Cardiac muscle cell (in vitro differentiated cells and primary cell): ENCODE results near the gene IFNA6. TPM values are rescaled to one million over a fixed set of nuclear protein-coding genes. Genes with fewer than 3 reads are reported as not detected.

ENCODE experiments used
- DNase-seq, 2 donors: peaks; one replicate each; pipeline versions ENCODE4 v3.0.0 to v3.0.0-alpha.2; 2010 to 2017; ENCODE audit warnings: low read depth in 1 of 2, low spot score in 1 of 2
- H3K27ac ChIP-seq: fragments of 200-600 bp; sonication (generic); 2 replicates; pipeline ENCODE4 v1.5.1; 2016
- H3K27me3 ChIP-seq: fragments of 200-600 bp; sonication (generic); 2 replicates; pipeline ENCODE4 v1.6.0; 2016; ENCODE audit warnings: control low read depth
- H3K36me3 ChIP-seq: fragments of 200-600 bp; sonication (generic); 2 replicates; pipeline ENCODE4 v1.5.1; 2016; ENCODE audit warnings: control low read depth
- H3K4me1 ChIP-seq: fragments of 200-600 bp; sonication (generic); 2 replicates; pipeline ENCODE4 v1.8.1; 2017; ENCODE audit warnings: low read depth, mild to moderate bottlenecking, mixed run types
- H3K4me3 ChIP-seq: fragments of 200-600 bp; sonication (generic); 2 replicates; pipeline ENCODE4 v1.5.1; 2016; ENCODE audit warnings: mild to moderate bottlenecking
- H3K9me3 ChIP-seq: fragments of 200-600 bp; sonication (generic); 2 replicates; pipeline ENCODE4 v1.5.1; 2017; ENCODE audit warnings: low read depth, mild to moderate bottlenecking, control low read depth
- CTCF ChIP-seq: IDR thresholded peaks from 2 replicates; pipeline ENCODE4 v1.5.1; 2012; ENCODE audit warnings: low read depth, mild to moderate bottlenecking, low read length
- polyA plus RNA-seq: library from polyadenylated mRNA; unstranded; fragments of >200 nt; fragmentation: Nextera tagmentation; extraction: Ambion mirVana; gene quantifications from 2 replicates; pipeline ENCODE4 v1.2.1, GENCODE V29; 2016
- total RNA-seq: library from RNA; depleted of rRNA; stranded (reverse); fragments of >200 nt; gene quantifications from 2 replicates; pipeline ENCODE4 v1.2.3, GENCODE V29; 2016

The IFNA6 gene
- total RNA-seq (not detected in 2 replicates), polyA plus RNA-seq (not detected in 2 replicates)

GRCh38 chr9:21350787-21351186 lies at the start of gene IFNA6:
Gene IFNA6, minus strand, starts transcription at chr9:21350887. Its CDS starts 0 bp downstream, at chr9:21350887.
- Histone ChIP-seq H3K4me3 (no peak within 1 kb of the TSS), H3K4me1 (no peaks in the 10 kb centered on the region), H3K27me3 (no peaks in the 10 kb centered on the region), H3K27ac (no peak within 1 kb of the TSS), H3K9me3 (no peaks in the 10 kb centered on the region), H3K36me3 (no peaks in the 10 kb centered on the region)
- no peak for DNase-seq
- TF ChIP-seq CTCF: no peak

DNA sequence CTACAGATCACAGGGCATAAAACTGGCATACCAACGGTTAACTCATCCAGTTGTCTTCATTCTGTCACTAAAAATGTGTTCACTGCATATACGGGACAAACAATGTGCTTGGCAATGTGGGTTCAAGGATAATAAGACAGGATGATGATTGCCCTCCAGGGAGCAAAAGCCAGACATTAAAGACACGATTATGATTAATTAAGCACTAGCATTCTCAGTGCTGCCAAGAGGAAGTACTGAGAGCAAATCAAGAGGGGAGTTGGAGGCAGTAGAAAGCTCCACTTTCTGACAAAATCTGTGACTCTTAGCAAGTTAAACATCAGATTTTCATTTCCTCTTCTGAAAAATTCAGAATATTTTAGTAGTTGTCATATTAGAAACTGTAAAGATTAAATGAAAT lies 49.3 kb upstream of the IFNA6 start:
- no peaks in the 10 kb centered on the region for H3K4me1 ChIP-seq
- DNase-seq: no peak
- no peaks in the 10 kb centered on the region for H3K36me3 ChIP-seq
- no peaks in the 10 kb centered on the region for H3K9me3 ChIP-seq
- peaks cover 85% of the 10 kb centered on the region for H3K27me3 ChIP-seq
- H3K4me3 ChIP-seq: no peak overlapping the region
- TF ChIP-seq CTCF: no peak
- no peak overlapping the region for H3K27ac ChIP-seq

- H3K27ac ChIP-seq: no peak overlapping the region
- TF ChIP-seq CTCF: no peak
- no peak for DNase-seq
- no peak overlapping the region for H3K4me3 ChIP-seq
- H3K9me3 ChIP-seq: no peaks in the 10 kb centered on the region
- H3K4me1 ChIP-seq: no peaks in the 10 kb centered on the region
- no peaks in the 10 kb centered on the region for H3K36me3 ChIP-seq
- peaks cover 87% of the 10 kb centered on the region for H3K27me3 ChIP-seq
Measured at GRCh38 chr9:21398955-21399489, 48.3 kb upstream of the IFNA6 start.

DNA sequence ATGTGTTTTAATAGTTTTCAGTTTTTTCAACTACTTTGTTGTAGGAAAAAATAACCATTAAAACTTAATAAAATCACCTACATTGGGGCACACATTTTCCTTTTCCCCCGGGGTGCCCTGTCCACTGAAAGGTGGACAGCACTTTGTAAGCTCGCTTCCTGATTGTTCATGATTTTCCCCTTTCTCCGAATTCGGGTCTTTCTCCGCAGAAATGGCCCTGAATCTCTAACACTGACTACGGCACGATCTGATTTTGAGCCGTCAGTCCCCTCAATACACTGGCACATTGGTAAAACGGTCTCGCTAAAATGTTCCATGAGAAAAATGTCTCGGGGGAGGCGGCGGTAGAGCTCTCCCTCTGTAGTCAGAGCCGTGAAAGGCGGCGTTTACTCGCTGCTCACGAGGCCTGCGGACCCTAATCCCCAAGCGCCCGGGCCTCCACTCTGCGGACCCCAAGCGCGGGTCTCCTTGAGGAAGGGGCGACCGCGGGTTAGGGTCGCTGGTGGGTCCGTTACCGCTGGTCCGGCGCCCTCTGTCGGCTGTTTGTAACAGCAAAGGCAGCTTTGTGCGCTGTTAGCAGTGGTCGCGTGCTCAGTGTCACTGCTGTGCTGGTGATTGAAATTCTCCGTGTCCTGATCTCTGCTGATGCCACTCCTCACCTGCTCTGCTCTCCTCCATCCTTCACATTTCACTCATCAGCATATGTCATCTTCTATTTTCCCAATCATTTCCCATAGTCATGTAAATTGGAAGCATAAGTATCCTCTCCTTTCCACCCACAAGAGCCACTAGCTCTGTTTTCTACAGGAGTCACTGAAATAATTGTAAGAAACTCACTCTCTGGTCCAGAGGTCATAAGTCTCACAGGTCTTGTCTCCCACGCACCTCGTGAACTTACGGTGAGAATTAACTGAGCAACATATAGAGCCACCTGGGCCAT lies 45.4 kb upstream of the IFNA6 start:
- TF ChIP-seq CTCF: peak; percentile 85
- peaks cover 61% of the 10 kb centered on the region for H3K27me3 ChIP-seq
- no peak overlapping the region for H3K27ac ChIP-seq
- H3K4me3 ChIP-seq: peak overlapping the region; percentile 34
- no peaks in the 10 kb centered on the region for H3K9me3 ChIP-seq
- no peaks in the 10 kb centered on the region for H3K36me3 ChIP-seq
- no peaks in the 10 kb centered on the region for H3K4me1 ChIP-seq
- DNase-seq: peak; percentile 31 to 81

DNA sequence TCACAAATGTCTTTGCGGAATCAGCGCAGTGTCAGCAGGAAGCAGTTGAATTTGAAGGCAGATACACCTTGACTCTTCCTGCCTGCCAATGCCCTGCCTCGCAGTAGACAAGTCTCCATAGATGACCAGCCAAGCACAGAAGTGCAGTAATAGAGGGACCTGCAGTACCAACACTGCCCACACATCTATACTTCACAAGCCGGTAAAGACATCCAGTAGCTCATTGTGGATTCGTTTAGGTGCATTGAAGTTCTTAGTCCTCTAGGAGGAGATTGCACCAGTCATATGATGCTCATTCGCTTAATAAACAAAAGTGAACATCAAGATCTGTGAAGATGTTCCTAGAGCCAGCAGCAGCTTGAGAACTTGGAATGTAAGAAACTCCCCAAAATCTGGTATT lies 41.6 kb upstream of the IFNA6 start:
- peak in 1 of 2 donors; percentile 19 for DNase-seq
- H3K27me3 ChIP-seq: peaks cover 36% of the 10 kb centered on the region
- H3K27ac ChIP-seq: no peak overlapping the region
- H3K4me3 ChIP-seq: no peak overlapping the region
- no peaks in the 10 kb centered on the region for H3K4me1 ChIP-seq
- no peaks in the 10 kb centered on the region for H3K9me3 ChIP-seq
- H3K36me3 ChIP-seq: no peaks in the 10 kb centered on the region
- no peak for TF ChIP-seq CTCF
